Measurements from ENCODE around the gene STPG4.

GRCh38 chr2:47159627-47160026, 4.5 kb upstream of the STPG4 start:
- TF ChIP-seq POLR2A (IDR thresholded peaks at IDR 0.05; ENCODE audit: low read depth): no peak
- TF ChIP-seq CTCF (IDR thresholded peaks at IDR 0.05): no peak
- no peak for TF ChIP-seq POLR2AphosphoS5 (IDR thresholded peaks at IDR 0.05)
- TF ChIP-seq EP300 (IDR thresholded peaks at IDR 0.05): no peak

All from esophagus muscularis mucosa (tissue), 4 donors.